A673 (cell line): Measurements from ENCODE around the gene ACKR3. TPM values are rescaled to one million over a fixed set of nuclear protein-coding genes. Genes with fewer than 3 reads are reported as not detected.

ENCODE experiments used
- BruUV-seq: library from RNA; stranded (reverse); fragments of 400-500 nt; replicated peaks from 2 replicates; lab custom pipeline; 2021; lab: Mats Ljungman, UMichigan
- CTCF ChIA-PET: fragments of 300-600 bp; sonication (Branson Sonifier 250); formaldehyde crosslinking; loops from one replicate; lab custom pipeline; 2022; ENCODE audit warnings: antibody characterized with exemption; lab: Charles Lee
- POLR2A ChIA-PET: fragments of 300-600 bp; sonication (Branson Sonifier 250); formaldehyde crosslinking; loops from one replicate; lab custom pipeline; 2022; ENCODE audit warnings: antibody characterized with exemption; ENCODE audit not compliant: low non-redundant PET; lab: Charles Lee
- DNase-seq: peaks from one replicate; pipeline ENCODE4 v3.0.0-alpha.2; 2015; ENCODE audit warnings: low spot score
- H3K27ac ChIP-seq: fragments of 200-600 bp; sonication (generic); 2 replicates; pipeline ENCODE4 v1.5.1; 2016; ENCODE audit warnings: mixed run types, low read depth, mild to moderate bottlenecking, mixed read lengths, antibody characterized with exemption, low read length; ENCODE audit not compliant: poor library complexity, severe bottlenecking
- H3K27me3 ChIP-seq: fragments of 200-600 bp; sonication (generic); replicated peaks from 2 replicates; pipeline ENCODE4 v1.6.1; 2017; ENCODE audit warnings: mixed run types, low read depth, mild to moderate bottlenecking, mixed read lengths, antibody characterized with exemption, low read length; ENCODE audit not compliant: insufficient read depth, poor library complexity
- H3K36me3 ChIP-seq: fragments of 200-600 bp; sonication (generic); 2 replicates; pipeline ENCODE4 v1.6.1; 2016; ENCODE audit warnings: mixed run types, mild to moderate bottlenecking, mixed read lengths, antibody characterized with exemption, low read length; ENCODE audit not compliant: insufficient read depth, poor library complexity, severe bottlenecking
- H3K4me1 ChIP-seq: fragments of 200-600 bp; sonication (generic); 2 replicates; pipeline ENCODE4 v1.6.1; 2017; ENCODE audit warnings: mixed run types, mild to moderate bottlenecking, mixed read lengths, antibody characterized with exemption, low read length; ENCODE audit not compliant: insufficient read depth, poor library complexity, severe bottlenecking
- H3K4me3 ChIP-seq: fragments of 200-600 bp; sonication (generic); 2 replicates; pipeline ENCODE4 v1.5.1; 2016; ENCODE audit warnings: low read depth, mixed run types, mild to moderate bottlenecking, mixed read lengths, low read length; ENCODE audit not compliant: poor library complexity, severe bottlenecking
- H3K9me3 ChIP-seq: fragments of 200-600 bp; sonication (generic); 2 replicates; pipeline ENCODE4 v1.6.1; 2016; ENCODE audit warnings: mixed run types, low read depth, mild to moderate bottlenecking, mixed read lengths, antibody characterized with exemption, low read length; ENCODE audit not compliant: poor library complexity, severe bottlenecking
- CTCF ChIP-seq: fragments of 300-800, 200-600 bp; sonication (generic); conservative IDR thresholded peaks from 2 replicates; pipeline ENCODE4 v1.5.1; 2017; ENCODE audit warnings: low read depth, mild to moderate bottlenecking, antibody characterized with exemption, low read length, moderate library complexity, mixed read lengths
- EZH2 ChIP-seq: fragments of 200-600 bp; sonication (generic); IDR thresholded peaks from 2 replicates; pipeline ENCODE4 v1.6.1; 2017; ENCODE audit warnings: borderline replicate concordance, low read depth, mild to moderate bottlenecking, mixed read lengths, antibody characterized with exemption, low read length; ENCODE audit not compliant: poor library complexity, severe bottlenecking
- intact Hi-C: fragments of 100-400 bp; cut with micrococcal nuclease; formaldehyde crosslinking; loops from one replicate; pipeline ENCODE4 v1.10.0; 2022; ENCODE audit not compliant: unreplicated experiment
- total RNA-seq: library from RNA; stranded (reverse); gene quantifications from 2 replicates; pipeline ENCODE4 v1.2.3, GENCODE V29; 2021

The ACKR3 gene
- total RNA-seq, 1 experiment from 2014 or later, result 0.52 TPM

DNA sequence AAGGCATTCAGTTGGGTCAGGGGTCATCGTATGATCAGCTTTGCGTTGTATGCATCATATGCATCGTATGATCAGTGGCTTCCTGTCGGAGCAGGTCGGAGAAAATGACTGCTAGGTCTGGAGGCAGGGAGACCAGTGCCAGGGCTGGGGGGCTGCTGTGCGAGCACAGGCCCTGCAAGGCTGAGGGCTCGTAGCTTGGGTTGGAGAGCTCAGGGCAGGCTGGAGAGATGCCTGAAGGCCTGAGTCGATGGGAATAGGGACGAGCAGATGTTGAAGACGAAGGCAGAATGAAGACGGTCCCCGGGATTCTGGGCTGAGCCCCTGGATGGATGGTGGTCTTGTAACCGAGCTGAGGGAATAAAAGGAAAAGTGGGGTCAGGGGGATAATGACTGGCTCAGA is 25.3 kb upstream of the ACKR3 start:
- no peak for DNase-seq
- intact Hi-C loops, result no loop called here
- Histone ChIP-seq H3K27me3 (peaks cover 2% of the 10 kb centered on the region), H3K9me3 (no peaks in the 10 kb centered on the region), H3K4me3 (no peak overlapping the region), H3K36me3 (no peaks in the 10 kb centered on the region), H3K27ac (no peak overlapping the region), H3K4me1 (no peaks in the 10 kb centered on the region)
- ChIA-PET POLR2A (no interaction called here), CTCF (no interaction called here)
- TF ChIP-seq EZH2 (no peak), CTCF (no peak)
- BruUV-seq, result no TSS peak

DNA sequence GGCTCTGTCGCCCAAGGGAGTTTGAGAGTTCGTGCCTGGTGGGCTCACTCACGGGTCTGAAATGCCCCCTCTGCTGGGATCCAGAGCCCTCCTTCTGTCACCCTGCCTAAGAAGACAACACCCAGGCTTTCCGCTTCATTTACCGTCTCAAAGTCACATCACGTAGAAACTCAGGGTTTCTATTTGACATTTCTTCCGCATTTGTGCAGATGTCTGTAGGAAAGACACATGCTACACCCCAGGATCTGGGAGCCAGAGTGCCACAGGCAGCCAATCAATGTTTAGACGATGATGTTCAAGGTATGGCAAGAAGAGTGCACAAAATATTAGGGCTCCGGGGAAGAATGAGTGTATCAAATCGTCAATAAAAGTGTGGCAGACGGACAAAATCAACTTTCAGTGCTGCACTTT is 24.4 kb upstream of the ACKR3 start:
- ChIA-PET POLR2A (no interaction called here), CTCF (no interaction called here)
- H3K4me3 ChIP-seq, result no peak overlapping the region
- H3K9me3 ChIP-seq, result no peaks in the 10 kb centered on the region
- intact Hi-C loops, result no loop called here
- no peak overlapping the region for H3K27ac ChIP-seq
- no peak for DNase-seq
- TF ChIP-seq CTCF (no peak), EZH2 (no peak)
- no peaks in the 10 kb centered on the region for H3K4me1 ChIP-seq
- H3K27me3 ChIP-seq, result peaks cover 2% of the 10 kb centered on the region
- no TSS peak for BruUV-seq
- H3K36me3 ChIP-seq, result no peaks in the 10 kb centered on the region

GRCh38 chr2:236545814-236546480 is 23.7 kb upstream of the ACKR3 start:
- Histone ChIP-seq H3K9me3 (no peaks in the 10 kb centered on the region), H3K27me3 (peaks cover 2% of the 10 kb centered on the region), H3K27ac (no peak overlapping the region), H3K4me3 (no peak overlapping the region), H3K4me1 (no peaks in the 10 kb centered on the region), H3K36me3 (no peaks in the 10 kb centered on the region)
- BruUV-seq, result no TSS peak
- ChIA-PET POLR2A (no interaction called here), CTCF (no interaction called here)
- intact Hi-C loops, result no loop called here
- TF ChIP-seq EZH2 (no peak), CTCF (no peak)
- no peak for DNase-seq
